ENCODE data around the gene GNAI3.

Gene GNAI3

DNA sequence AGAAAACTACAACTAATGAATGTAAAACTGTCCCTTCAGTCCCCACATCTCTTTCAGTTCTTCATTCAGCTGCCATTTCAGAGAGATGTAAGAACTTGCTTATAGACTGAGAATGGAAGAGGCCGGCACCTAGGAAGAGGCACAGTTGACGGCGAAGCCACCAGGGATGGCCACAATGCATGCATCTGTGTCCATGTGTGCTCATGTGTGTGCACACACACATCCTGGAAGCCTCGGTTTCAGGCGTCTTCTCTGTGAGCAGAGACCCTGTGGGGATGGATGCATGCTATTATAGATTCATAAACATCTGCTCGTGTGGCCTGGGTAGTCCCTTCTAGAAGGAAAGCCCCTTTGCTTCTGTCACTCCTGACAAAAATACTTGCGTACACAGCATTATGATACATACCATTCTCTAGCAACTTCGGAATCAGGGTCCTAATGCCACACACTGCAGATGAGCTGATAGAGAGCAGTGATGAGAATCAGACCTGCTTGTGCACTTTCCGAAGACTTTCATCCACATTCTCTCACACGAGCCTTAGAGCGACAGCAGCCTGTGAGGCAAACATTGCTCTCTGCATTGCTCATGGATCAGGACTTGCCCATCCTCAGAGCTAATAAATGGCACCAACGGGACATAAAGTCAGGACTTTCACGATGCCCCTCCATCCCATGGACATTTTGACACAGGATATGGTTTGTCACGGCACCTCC, 21.2 kb upstream of the GNAI3 start:
- TF ChIP-seq, protein P1, sequence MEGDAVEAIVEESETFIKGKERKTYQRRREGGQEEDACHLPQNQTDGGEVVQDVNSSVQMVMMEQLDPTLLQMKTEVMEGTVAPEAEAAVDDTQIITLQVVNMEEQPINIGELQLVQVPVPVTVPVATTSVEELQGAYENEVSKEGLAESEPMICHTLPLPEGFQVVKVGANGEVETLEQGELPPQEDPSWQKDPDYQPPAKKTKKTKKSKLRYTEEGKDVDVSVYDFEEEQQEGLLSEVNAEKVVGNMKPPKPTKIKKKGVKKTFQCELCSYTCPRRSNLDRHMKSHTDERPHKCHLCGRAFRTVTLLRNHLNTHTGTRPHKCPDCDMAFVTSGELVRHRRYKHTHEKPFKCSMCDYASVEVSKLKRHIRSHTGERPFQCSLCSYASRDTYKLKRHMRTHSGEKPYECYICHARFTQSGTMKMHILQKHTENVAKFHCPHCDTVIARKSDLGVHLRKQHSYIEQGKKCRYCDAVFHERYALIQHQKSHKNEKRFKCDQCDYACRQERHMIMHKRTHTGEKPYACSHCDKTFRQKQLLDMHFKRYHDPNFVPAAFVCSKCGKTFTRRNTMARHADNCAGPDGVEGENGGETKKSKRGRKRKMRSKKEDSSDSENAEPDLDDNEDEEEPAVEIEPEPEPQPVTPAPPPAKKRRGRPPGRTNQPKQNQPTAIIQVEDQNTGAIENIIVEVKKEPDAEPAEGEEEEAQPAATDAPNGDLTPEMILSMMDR (IDR thresholded peaks at IDR 0.05; ENCODE audit: control insufficient read depth, insufficient read depth, low read depth, low read length, missing control alignments): no peak
- no peak for DNase-seq (ENCODE audit: low read depth)
- H3K4me3 ChIP-seq (ENCODE audit: control insufficient read depth, low read depth, low read length): no peak overlapping the region

DNA sequence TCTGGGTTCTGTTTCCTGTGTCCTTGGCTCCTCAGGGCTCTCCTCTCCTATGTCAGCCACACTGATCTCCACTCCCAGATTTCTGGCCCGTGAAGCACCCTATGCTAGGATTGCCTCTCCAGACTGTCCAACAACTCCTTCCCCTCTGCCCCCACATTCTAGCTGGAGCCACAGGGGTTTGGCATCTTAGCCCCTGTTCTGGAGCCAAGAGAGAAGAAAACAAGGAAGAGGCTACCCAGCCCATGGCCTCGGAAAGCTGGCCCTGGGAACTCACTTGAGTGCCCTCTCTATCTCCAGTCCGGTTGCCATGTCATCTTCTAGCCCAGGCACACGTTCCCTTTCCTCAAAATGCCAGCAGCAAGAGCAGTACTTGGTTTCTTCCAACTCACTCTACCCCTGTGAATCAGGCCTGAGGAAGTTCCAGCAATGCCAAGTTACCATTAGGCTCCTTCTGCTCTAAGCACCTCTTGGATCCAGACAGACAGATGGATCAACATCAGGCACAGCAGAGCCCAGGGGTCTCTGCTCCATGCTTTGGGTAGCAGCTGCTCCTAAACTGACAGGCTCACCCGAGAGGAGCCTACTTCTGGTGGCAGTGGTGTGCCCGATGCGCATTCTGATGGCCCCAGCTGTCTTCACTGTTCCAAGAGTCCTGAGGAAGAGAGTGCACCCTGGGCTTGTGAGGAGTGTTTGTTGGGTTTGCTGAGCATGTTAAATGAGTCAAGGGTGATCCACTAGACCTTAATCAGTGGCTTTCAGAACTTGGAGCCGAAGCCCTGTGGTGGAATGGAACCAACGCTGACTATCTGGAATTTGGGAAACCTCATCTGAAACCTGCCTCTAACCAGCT, 20.3 kb upstream of the GNAI3 start:
- TF ChIP-seq, protein P1 (IDR thresholded peaks at IDR 0.05; ENCODE audit: control insufficient read depth, insufficient read depth, low read depth, low read length, missing control alignments): no peak
- DNase-seq (ENCODE audit: low read depth): no peak
- H3K4me3 ChIP-seq (ENCODE audit: control insufficient read depth, low read depth, low read length): no peak overlapping the region

- H3K4me3 ChIP-seq (ENCODE audit: control insufficient read depth, low read depth, low read length): no peak overlapping the region
- TF ChIP-seq, protein P1 (IDR thresholded peaks at IDR 0.05; ENCODE audit: control insufficient read depth, insufficient read depth, low read depth, low read length, missing control alignments): no peak
- no peak for DNase-seq (ENCODE audit: low read depth)
These were observed 19.7 kb upstream of the GNAI3 start for GRCh38 chr1:109528712-109529111.

DNA sequence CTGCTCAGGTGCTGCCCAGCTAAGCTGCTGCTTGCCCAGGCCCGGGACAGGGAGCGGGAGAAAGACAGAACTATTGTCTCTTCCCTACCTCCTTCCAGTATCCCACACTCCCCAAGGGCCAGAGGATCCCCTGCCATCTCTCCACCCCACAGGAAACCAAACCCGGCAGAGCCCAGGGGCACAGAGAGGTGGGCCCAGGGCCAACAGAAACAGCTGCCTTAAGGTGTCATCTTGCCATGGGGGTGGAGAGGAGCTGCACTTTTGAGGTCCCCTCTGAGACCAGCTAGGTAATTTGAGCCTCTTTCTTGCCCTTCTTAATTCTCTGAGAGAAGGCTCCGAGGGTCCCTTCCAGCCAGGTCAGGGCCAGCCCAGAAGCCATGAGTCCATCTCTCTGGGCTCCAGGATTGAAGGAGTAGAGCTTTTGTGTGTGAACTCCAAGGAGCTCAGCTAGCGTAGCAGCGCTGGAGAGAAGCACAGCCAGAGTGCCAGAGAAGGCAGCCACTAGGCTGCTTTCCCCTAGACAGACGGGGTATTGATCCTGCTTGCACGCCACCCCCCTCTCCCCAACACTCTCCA, 18.4 kb upstream of the GNAI3 start:
- no peak overlapping the region for H3K4me3 ChIP-seq (ENCODE audit: control insufficient read depth, low read depth, low read length)
- TF ChIP-seq, protein P1 (IDR thresholded peaks at IDR 0.05; ENCODE audit: control insufficient read depth, insufficient read depth, low read depth, low read length, missing control alignments): no peak
- no peak for DNase-seq (ENCODE audit: low read depth)

DNA sequence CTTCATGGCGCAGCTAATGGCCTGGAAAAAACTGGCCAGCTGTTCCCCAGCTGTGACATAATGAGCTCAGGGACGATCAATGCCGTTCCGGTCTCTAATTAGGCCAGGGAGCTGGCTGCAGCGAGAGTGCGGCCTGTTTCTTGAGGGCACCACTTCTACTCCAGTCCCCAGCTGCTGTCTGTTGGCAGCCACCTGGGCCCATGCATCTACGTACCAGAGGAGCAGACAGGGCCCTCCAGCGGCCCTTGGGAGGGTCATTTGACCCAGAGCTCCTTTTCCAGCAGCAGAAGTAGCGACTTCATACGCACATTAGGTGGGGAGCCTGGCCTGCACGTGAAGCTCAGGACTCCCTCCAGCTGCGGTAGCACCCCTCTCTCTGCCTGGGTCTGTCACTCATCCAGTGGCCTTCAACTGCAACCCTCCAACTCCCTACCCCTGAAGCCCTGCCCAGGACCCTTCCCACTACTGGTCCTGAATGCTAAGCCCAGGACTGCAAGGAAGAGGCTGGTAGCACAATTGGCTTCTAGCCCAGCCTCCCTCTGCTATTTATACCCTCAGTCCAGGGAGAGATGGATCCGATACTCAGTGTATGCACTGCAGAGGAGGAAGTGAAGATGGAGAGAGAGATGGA, 17.8 kb upstream of the GNAI3 start:
- DNase-seq (ENCODE audit: low read depth): no peak

GRCh38 chr1:109531380-109531779, 17.0 kb upstream of the GNAI3 start:
- TF ChIP-seq, protein P1 (IDR thresholded peaks at IDR 0.05; ENCODE audit: control insufficient read depth, insufficient read depth, low read depth, low read length, missing control alignments): no peak
- DNase-seq (ENCODE audit: low read depth): no peak
- no peak overlapping the region for H3K4me3 ChIP-seq (ENCODE audit: control insufficient read depth, low read depth, low read length)

More for the DNA sequence above, 17.8 kb upstream of the GNAI3 start:
- no peak overlapping the region for H3K4me3 ChIP-seq (ENCODE audit: control insufficient read depth, low read depth, low read length)
- TF ChIP-seq, protein P1 (IDR thresholded peaks at IDR 0.05; ENCODE audit: control insufficient read depth, insufficient read depth, low read depth, low read length, missing control alignments): no peak

Data from AG09309 (cell line).